GM19438 (cell line): Measurements from ENCODE around the gene EPAS1.

ENCODE experiments used
- ATAC-seq: cut with Tn5 transposase; IDR thresholded peaks from one replicate; pipeline ENCODE4 v1.9.1; 2021; ENCODE audit warnings: low read depth; ENCODE audit not compliant: unreplicated experiment

EPAS1 gene

DNA sequence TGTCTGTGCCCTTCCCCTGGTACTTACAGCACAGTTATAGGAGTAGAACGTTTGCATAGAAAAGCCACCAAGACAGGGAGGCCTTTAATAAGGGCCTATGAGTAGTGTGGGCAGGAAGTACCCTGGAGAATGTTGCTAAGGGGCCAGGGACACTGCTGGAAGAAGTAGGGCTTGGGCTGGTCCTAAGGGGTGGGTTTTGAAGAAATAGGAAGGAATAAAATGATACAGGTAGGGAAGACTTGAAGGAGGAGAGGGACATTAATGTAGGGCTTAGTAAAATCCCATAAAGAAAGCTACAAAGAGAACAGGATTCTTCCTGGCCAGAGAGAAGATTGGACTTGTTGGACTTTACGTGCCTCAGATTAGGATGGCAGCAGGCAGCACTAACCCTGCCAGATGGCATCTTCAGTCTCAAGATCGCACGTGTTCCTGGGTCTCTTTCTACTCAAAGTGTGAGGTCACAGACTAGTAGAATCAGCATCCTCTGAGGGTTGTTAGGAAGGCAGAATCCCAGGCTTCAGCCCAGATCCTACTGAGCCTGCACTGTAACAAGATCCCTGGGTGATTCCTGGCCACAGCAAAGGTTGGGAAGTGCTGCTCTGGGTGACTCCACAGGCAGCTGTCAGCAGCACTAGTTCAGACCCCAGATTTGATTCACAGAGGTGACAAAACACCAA, 39.2 kb downstream of the EPAS1 start:
- ATAC-seq, result no peak

DNA sequence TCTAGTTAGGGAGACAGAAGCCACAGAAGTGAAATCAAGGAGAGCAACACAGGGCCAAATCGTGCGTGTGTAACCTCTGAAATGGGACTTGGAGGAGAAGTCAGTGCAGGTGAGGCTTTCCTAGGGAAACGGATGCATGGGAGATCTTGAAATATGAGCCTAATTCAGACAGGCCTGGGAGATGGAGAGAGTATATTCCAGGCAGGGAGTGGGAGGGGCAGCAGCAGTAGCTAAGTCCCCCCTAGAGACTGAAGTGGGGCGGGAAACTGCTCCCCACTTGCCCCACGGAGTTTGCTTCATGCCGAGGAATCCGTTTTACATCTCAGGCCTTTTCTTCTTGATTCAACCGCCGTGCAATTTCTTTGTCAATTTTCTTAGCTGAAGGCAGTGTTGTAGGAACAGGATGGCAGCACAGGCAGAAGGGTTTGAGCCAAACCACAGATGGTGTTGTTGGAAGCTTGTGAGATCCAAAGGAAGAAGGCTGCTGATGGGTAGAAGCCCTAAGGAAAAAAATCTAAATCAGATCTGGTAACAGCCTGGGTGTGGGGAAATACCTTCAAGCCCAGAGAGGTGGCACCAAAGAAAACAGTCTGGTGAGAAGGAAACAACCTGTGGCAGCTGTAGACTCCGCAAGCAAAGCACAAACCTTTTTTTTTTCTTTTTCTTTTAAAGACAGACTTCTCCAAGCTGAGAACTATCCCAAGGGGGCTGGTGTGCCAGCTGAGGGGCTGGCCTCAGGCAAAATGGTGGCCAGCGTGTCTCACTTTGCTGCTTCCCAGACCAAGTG, 40.2 kb downstream of the EPAS1 start:
- no peak for ATAC-seq

DNA sequence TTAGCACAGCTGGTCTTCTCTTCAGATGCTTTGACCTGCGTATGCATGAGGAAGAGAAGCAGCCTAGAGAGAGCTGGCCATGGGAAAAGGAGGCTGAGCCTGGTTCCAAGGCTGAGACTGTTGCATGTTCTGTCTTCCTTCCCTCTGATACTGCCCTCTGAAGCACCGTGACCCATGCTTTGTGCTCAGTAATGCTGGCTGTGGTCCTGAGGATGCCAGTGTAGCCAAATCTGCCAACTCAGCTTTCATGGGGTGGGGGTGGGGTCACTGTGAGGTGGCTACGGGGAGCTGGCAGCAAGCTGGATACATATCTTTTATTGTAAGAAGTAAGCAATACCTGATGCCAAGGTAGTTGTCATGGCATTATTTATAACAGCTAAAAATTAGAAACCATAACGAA, 41.5 kb downstream of the EPAS1 start:
- no peak for ATAC-seq

DNA sequence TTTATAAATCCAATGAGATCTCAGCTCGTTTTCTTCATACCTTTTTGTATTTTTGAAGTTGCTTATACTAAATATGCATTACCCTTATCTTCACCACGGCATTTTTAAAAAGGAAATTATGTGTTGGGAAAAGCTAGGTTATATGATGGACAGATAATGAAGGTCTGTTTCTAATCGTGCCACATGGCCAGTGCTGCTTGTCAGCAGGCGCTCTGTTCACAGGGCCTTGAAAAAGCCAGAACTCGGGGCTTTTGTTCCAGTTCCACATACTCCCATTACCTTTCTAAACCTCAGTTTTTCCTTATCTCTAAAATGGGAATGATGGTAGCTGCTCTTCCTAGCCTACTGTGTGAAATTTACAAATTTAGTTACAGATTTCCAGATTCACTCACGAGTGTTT, 42.0 kb downstream of the EPAS1 start:
- ATAC-seq, result no peak

DNA sequence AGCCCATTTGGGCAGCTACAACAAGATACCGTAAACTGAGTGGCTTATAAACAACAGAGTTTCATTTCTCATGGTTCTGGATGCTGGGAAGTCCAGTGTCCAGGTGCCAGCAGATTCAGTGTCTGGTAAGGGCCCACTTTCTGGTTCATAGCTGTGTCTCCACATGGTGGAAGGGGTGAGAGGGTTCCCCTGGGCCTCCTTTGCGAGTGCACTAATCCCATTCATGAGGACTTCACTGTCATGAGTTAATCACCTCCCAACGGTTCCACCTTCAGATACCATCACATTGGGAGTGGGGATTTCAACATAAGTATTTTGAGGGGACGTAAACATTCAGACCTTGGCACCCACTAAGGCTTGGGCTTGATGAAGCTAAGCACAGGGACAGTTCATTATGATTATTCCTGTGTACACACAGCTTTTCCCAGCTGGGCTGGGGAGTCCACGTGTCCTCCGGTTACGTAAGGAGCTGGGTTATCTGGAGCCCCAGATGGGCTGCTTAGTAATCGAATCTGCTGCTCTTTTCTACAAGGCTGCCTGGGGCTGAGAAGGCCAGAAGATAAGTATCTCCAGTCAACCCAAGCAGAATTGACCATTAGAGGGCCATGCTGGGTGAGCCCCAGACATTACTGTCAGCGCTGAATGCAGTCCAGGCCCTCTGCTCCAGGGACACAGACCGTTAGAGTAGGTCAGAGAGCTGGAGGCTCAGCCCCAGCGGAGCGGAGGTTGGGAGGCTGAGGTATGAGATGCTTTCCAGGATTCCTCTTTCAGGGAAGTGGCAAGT, 42.7 kb downstream of the EPAS1 start:
- ATAC-seq, result no peak

DNA sequence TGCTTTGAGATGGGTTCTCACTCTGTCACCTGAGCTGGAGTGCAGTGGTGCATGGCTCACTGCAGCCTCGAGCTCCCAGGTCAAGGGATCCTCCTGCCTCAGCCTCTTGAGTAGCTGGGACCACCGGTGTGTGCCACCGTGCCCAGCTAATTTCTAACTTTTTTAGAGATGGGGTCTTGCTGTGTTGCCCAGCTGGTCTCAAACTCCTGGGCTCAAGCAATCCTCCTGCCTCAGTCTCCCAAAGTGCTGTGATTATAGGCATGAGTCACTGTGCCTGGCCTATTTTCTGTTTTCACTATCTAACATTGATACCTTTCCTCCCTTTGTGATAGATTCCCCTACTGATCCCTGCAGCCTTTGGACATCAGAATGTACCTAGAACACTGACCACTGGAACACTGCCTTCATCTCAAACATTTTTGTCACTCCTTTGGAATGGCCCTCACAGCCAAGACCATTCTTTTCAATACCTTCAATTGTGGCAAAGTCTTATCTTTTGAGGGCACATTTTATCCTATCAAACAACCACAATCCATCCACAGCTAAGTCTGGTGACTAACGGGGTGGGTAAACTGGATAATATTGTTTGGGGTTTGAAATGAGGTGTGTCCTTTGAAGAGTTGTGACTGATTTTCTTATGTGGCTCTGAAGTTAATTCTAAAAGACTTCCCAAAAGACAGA, 43.7 kb downstream of the EPAS1 start:
- no peak for ATAC-seq

DNA sequence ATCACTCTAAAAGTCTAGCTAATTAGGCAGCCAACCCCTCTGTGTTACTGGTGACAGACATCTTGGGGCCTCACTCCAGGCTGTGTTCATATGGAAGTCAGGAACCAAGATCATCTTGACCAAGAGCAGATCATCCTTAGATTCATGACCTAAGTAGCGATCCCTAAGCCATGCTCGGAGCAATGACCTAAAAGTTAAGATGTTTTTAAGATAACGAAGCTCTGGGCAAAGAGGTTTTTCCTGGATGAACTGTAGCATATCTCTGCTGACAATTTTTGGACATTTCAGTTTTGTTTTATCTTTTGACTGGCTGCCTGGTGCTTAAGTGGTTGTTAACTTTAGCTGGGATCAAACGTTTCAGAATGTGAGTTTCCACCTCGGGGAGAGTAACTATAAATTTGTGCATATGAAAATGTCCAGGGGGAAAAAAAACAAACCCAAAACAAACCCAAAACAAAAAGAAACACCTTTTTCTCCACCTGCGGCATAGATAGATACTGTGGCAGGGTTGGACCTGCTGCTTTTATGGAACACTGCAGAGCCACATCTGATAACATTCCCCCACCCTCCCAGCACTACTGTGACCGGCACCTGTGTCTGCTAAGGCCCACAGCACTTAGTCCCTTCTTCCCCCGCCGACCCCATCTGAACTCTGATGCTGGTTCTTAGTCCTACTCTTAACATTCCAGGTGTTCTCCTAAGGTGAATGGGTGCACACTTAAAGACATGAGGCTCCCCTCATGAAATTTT, 45.5 kb downstream of the EPAS1 start:
- ATAC-seq, result no peak

DNA sequence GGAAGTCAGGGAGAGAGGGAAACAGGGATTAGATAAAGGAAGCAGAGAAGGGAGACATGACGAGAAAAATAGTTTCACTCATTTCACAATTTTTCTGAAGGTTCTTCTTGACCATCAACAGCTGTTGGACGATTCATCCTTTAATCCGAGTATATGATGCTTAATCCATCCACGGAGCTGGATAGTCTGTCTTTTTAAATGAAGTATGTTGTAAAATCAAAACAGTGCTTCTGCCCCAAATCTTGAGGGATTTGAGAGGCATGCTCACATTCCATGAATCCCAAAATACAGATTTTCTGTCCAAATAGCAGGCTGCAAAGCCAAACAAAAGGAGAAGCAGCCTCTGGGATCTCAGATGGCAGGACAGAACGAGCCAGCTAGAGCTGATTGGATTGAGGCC, 47.5 kb downstream of the EPAS1 start:
- no peak for ATAC-seq

DNA sequence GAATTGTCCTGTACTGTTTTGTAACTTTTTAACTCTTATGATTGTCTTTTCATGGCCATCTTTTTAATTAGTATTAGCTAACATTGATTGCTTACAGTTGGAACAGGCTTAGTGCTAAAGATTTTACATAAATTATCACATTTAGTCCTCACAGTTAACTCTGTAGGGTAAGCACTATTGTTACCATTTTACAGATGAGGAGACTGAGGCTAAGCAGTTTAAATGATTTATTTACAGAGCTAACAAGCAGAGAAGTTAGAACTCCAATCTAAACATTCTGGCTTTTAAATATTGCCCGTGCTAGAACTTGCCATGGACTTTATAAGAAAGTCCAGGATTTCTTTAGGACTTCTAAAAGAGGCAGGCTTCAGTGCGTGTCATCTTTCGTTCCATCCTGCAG, 48.6 kb downstream of the EPAS1 start:
- no peak for ATAC-seq

DNA sequence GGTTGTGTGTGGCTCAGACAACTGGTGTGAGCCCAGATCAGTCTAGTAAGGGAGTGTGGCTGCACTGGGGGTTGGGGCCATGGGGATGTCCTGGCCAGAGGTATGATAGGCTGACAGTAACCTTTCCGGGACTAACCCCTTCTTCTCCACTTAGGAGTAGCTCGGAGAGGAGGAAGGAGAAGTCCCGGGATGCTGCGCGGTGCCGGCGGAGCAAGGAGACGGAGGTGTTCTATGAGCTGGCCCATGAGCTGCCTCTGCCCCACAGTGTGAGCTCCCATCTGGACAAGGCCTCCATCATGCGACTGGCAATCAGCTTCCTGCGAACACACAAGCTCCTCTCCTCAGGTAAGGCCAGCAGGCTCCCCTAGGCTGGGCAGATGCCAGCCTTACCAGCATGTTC, 49.5 kb downstream of the EPAS1 start:
- ATAC-seq, result no peak

DNA sequence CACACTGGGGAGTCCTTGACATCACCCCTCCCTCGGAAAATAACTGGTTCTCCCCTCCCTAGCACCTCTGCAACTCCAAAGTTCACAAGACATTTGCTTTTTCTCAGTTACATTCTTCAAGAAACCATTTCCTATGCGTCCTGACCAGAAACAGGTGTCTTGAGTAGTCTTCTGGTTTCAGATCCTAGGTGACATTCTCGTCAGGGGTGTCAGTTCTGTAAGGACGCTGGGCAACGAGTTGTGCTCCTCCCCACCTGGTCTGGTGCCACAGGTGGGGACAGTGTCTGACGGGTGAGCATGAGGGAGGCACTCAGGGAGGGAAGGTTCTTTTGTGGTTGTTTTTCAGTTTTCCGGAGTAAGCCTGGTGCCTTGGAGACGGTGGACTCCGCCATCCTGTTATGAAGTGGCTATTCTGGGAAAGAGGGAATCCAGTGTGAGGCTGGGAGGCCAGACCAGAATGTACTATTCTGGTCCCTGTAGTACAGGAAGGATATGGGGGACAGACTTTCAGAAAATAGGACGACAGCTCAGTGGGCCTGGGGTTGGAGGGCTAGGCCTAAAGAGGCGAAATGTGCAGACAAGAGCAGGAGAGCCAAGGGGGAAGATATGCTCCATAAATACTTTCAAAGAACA, 50.6 kb downstream of the EPAS1 start:
- ATAC-seq, result no peak

DNA sequence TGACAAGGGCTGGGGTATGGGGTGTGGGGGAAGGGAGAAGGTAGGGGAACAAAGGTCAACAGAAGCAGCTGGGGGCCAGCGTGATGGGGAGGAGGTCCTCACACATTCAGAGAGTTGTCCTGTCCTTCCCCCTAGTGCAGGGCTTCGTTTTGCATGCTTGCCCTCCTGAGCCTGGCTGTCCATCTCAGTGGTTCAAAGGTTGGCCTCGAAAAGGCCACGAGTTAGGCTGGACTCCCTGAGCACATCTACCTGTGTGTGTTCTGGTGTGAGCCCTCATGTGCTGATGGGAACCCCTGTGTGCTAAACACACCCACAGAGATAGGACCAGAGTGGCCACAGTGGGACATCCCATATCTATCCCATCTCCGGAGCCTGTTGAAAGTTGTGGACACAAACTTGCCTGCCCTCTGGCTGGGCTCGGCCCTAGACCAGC, 51.9 kb downstream of the EPAS1 start:
- no peak for ATAC-seq

DNA sequence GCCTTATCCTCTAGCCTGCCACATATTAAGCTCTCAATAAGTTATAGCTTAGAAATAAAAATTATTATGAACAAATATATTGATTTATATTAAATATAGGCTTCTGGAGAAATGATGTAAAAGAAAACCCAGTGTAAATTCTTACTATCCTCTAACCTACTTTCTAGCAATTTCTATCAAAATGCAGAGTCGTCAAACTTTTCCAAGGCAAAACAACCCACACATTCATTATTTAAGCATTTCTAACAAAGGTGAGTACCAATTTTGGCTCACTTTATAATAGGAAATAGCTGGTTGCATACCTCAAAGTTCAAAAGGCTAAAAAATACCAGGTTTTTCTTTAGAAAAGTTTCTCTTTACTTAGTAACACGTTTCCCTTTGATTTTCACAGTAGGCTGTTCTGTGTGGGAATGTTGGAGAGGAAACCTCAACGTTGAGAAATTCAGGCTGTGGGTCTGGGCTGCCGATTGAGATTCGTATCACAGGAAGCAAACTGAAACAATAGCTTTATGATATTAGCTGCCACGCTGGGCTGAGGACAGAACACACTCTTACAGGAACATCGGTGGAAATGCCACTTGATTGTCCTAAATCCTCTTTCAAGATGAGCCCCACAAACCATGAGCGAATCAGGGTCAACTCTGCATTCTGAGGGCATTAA, 53.0 kb downstream of the EPAS1 start:
- no peak for ATAC-seq

DNA sequence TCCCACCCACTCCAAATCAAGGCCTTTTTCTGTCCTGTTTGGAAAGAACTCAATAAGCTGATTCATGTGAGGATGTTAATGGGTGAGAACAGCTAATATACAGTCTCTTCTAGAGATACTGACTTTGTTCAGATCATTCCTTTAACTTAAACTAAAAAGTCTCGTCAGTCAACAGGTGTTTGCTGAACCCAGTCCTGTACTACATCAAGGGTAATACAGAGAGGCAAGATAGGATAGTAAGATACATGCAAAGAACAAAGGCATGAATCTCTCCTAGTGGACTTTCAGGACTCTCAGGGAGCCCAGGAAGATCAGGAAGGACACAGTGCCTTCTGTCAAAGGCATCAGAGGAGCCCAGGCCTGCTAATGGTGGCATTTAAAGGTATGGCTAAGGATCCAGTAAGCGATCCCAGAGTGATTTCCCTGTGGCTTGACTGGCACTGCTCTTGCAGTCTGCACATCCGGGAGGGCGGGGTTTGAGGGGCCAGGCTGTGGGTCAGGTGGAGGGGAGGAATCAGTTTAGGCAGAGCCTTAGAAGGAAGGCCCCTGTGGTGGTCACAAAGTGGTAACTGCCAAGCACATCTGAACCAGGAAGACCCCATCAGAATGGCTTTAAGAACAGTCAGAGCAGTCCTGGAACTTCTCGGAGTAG, 54.0 kb downstream of the EPAS1 start:
- no peak for ATAC-seq

DNA sequence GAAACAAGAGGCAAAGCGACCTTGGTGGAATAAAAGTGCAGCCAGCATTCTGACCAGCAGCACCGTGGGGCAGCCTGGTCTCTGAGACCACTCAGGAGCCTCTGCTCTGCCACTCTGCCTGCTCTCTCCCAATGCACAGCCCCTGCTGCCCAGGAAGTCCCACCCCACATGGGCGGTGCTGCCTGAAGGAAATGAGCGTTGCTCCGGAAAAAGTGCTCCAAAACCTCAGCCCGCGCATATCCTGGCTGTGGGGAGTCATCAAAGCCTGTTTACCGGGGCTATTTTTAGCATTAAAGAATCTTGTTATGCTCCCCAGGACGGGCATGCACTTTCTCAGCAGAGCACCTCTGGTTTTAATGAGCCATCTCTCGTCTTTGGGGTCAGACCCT, 54.5 kb downstream of the EPAS1 start:
- no peak for ATAC-seq

DNA sequence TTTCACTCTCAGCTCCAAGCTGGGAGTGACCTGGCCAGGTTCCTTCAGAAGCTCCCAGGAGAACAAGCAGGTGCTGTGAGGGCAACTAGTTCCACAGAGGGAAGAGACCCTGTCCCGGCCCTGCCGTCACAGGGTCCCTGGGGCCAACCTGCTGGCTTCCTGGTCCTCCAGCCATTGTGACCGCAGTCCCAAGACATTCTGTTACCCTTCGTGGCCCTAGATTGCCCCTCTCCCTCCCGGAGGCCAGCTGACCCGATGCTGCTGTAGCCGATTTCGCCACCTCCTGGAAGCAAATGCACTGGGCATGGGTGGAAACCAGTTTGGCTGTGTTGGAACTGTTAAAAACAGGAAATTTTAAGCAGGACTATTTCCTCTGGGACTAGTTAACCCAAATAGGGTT, 55.4 kb downstream of the EPAS1 start:
- no peak for ATAC-seq

DNA sequence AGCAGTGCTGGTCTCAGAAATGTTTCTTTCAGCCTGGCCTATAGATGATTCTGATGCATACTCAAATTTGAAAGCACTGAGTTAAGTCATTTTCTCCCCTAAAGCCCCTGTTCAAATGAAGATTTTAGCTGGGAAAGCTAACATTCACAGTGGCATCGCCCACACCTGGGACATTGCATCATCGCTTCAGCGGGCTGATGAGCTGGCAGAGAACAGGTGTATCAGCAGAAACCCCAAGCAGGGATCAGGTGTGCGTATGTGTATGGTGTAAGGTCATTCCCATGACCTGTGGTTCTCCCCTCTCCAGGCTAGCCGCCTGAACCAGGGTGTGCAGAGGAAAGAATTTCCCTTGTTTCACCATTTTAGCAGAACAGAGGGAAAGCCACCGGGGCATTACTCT, 56.3 kb downstream of the EPAS1 start:
- ATAC-seq, result no peak

DNA sequence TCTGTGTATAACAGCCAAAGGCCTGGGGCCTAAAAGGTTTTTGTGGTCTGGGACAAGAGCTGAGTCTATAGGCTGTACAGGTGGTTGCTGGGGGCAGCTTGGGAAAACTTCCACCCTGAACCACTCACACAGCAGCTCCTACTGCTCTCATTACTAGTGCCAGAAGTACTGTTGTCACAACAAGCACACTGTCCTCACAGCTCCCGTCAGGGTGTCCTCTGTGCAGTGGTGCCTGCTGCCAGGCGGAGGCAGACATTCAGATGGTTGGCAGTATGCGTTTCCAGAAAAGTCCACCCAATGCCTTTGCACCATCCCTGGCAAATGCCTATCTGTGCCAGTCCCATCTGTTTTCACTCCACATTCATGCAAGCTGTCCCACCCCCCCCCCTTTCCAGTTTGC, 58.5 kb downstream of the EPAS1 start:
- no peak for ATAC-seq

DNA sequence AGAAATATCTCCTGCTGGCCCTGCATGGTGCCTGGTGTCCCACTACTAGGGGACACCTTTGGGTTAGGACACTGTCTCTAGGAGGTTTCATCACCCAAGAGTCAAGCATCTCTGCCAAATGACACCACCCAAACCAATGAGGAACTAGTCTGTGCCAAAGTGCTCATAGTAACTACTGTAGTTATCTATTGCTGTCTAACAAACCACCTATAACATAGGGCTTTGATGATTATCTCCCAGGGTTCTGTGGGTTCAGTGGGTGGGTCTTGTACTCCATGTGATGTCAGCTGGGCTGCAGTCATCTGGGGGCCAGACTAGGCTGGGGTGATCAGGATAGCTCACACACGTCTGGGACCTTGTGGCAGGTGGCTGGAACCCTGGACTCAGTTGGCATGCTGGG, 59.8 kb downstream of the EPAS1 start:
- ATAC-seq, result no peak
